ENCODE data around the gene TRMT61B.
A peak's percentile ranks its signal among the peaks of the same experiment; 100 is the strongest.

TRMT61B gene

DNA sequence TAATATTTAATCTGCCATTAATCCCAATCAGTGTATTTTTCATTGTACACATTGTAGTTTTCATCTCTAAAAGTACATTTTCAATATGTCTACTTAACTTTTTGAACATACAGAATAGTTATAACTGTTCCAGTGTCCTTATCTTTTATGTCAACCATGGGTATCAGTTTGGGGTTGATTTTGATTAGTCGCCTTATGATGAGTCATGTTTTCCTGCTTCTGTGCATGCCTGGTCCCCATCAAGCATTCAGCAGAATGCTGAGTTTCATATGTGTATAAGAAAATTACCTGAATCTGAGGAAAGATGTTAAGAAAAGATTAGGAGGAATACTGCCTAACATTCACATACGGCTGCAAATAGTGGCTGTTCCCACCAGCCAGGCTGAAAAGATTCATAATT is 41.7 kb downstream of the TRMT61B start:
- no peak overlapping the region for H3K4me3 ChIP-seq (ENCODE audit: low read length)
- DNase-seq (ENCODE audit: low read depth), result no peak
- TF ChIP-seq, protein P1, sequence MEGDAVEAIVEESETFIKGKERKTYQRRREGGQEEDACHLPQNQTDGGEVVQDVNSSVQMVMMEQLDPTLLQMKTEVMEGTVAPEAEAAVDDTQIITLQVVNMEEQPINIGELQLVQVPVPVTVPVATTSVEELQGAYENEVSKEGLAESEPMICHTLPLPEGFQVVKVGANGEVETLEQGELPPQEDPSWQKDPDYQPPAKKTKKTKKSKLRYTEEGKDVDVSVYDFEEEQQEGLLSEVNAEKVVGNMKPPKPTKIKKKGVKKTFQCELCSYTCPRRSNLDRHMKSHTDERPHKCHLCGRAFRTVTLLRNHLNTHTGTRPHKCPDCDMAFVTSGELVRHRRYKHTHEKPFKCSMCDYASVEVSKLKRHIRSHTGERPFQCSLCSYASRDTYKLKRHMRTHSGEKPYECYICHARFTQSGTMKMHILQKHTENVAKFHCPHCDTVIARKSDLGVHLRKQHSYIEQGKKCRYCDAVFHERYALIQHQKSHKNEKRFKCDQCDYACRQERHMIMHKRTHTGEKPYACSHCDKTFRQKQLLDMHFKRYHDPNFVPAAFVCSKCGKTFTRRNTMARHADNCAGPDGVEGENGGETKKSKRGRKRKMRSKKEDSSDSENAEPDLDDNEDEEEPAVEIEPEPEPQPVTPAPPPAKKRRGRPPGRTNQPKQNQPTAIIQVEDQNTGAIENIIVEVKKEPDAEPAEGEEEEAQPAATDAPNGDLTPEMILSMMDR (conservative IDR thresholded peaks at IDR 0.05; ENCODE audit: low read length), result no peak

DNA sequence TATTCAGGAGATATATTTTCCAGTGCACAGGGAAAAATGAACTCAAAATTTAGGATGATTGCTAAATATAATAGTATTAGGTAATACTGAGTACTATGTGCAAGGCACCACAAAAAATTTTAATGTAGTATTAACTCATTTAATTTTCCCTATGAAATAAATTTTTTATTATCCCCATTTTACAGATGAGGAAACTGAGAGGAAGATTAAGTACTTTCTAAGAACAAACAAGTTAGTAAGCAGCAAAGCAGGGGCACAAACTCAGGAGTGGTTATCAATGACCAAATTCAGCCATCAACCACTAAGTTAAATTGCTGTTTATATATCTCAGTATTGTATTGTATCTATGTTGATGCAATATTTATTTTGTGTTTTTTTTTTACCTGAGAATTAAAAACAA is 45.2 kb downstream of the TRMT61B start:
- H3K4me3 ChIP-seq (ENCODE audit: low read length), result no peak overlapping the region
- TF ChIP-seq, protein P1 (conservative IDR thresholded peaks at IDR 0.05; ENCODE audit: low read length), result no peak
- DNase-seq (ENCODE audit: low read depth), result no peak

DNA sequence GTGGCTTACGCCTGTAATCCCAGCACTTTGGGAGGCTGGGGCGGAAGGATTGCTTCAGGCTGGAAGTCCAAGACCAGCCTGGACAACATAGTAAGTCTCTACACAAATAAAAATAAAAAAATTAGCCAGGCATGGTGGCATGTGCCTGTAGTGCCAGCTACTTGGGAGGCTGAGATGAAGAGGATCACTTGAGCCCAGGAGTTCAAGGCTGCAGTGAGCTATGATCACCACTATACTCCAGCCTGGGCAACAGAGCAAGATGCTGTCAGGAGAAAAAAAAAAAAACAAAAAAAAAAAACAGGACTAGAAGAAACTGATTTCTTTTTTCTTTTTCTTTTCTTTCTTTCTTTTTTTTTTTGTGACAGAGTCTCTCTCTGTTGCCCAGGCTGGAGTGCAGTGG is 45.9 kb downstream of the TRMT61B start:
- TF ChIP-seq, protein P1 (conservative IDR thresholded peaks at IDR 0.05; ENCODE audit: low read length), result no peak
- no peak overlapping the region for H3K4me3 ChIP-seq (ENCODE audit: low read length)
- DNase-seq (ENCODE audit: low read depth), result no peak

DNA sequence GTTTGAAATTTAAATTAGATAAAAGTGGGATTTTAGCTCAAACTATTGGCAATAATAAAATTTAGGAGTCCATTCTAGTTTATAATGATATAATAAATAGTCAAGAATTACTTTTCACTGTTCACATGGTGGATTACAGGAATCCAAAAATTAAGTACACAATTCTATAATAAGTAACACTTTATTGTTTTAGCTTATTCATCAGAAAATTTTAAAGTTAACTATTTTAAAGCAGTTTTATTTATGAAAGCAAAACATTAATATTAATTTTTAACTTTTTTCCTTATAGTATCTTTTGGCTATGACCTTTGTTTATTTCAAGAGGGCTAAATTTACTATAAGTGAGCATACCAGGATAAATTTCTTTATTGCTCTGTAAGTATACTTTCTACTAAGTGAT is 48.1 kb downstream of the TRMT61B start:
- TF ChIP-seq, protein P1 (conservative IDR thresholded peaks at IDR 0.05; ENCODE audit: low read length), result no peak
- DNase-seq (ENCODE audit: low read depth), result no peak
- H3K4me3 ChIP-seq (ENCODE audit: low read length), result no peak overlapping the region

DNA sequence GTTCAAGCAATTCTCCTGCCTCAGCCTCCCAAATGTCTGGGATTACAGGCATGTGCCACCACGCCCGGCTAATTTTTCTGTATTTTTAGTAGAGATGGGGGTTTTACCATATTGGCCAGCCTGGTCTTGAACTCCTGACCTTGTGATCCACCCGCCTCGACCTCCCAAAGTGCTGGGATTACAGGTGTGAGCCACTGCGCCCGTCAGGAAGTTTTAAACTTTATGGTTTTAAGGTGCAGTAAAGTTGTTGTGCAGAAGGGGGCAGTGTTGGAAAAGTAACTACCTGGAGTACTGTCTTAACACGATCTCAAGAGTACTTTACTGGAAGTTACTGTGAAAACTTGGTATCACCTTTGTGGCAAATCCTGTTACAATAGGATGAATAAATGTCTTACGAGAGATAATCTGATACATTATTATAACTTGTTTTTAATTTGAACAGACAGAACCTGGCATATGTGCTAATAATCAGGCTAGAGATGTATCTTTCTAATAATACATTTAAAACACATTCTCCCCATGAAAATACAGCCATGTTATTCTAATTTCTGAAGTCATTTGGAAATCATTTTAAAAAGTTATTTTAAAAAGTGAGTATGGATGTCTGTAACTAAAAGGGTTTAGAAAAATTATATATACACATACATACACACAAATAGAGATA is 48.7 kb downstream of the TRMT61B start:
- DNase-seq (ENCODE audit: low read depth), result peak; percentile 49
- no peak overlapping the region for H3K4me3 ChIP-seq (ENCODE audit: low read length)
- TF ChIP-seq, protein P1 (conservative IDR thresholded peaks at IDR 0.05; ENCODE audit: low read length), result peak; percentile 77

DNA sequence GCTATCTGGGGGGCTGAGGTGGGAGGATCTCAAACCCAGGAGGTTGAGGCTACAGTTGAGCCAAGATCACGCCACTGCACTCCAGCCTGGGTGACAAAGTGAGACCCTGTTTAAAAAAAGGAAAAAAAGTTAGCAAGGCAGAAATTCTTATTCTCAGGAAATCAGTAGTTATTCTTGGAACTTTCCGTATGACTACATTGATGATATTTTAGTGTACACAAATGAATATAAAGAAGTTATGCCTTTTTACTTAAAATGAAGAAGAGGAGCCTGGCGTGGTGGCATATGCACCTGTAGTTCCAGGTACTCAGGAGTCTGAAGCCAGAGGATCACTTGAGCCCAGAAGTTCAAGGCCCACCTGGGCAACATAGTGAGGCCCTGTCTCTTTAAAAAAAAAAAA is 52.1 kb downstream of the TRMT61B start:
- TF ChIP-seq, protein P1 (conservative IDR thresholded peaks at IDR 0.05; ENCODE audit: low read length), result no peak
- no peak overlapping the region for H3K4me3 ChIP-seq (ENCODE audit: low read length)
- DNase-seq (ENCODE audit: low read depth), result no peak

Measured in AG10803 (cell line).